ENCODE results near the gene ADAMTS4. TPM values are rescaled to one million over a fixed set of nuclear protein-coding genes. Genes with fewer than 3 reads are reported as not detected.

ADAMTS4 gene
- total and polyA plus RNA-seq, 2 donors (not counting 3 experiments of a cell fraction or from before 2014, with no cell fraction given) = 2.5 to 13.6 TPM

GRCh38 chr1:161164901-161165610, 33.8 kb downstream of the ADAMTS4 start:
- BruUV-seq (replicated peaks) = no TSS peak
- Histone ChIP-seq H3K4me1 (ENCODE audit: control insufficient read depth, extremely low read depth, insufficient read depth, low read length) (peaks cover 21% of the 10 kb centered on the region), H2AFZ (ENCODE audit: low read depth, low read length) (no peak overlapping the region), H3K4me2 (ENCODE audit: insufficient read depth, low read length) (peak overlapping the region; percentile 75), H3K9me1 (replicated peaks; ENCODE audit: control insufficient read depth, extremely low read depth, insufficient read depth, low read length) (no peaks in the 10 kb centered on the region), H3K27me3 (ENCODE audit: control insufficient read depth in 2 of 2, insufficient read depth in 2 of 2, low read length in 2 of 2) (no peaks in the 10 kb centered on the region), H3K4me3 (replicated peaks in 1 of 3; ENCODE audit: insufficient read depth in 1 of 3, low read depth in 1 of 3, low read length in 3 of 3) (no peak overlapping the region), H3K9ac (replicated peaks; ENCODE audit: extremely low read depth, insufficient read depth, low read length) (peak overlapping the region; percentile 82), H3K9me3 (replicated peaks; ENCODE audit: control insufficient read depth, insufficient read depth, low read length) (no peaks in the 10 kb centered on the region), H3K27ac (ENCODE audit: insufficient read depth, low read depth, low read length) (peak overlapping the region; percentile 74), H3K79me2 (ENCODE audit: control insufficient read depth, insufficient read depth, low read length) (peaks cover 5% of the 10 kb centered on the region), H4K20me1 (replicated peaks; ENCODE audit: control insufficient read depth, extremely low read depth, insufficient read depth, low read length) (no peaks in the 10 kb centered on the region), H3K36me3 (ENCODE audit: control insufficient read depth in 2 of 2, extremely low read depth in 1 of 2, insufficient read depth in 2 of 2, low read length in 2 of 2) (peaks cover 0 to 12% of the 10 kb centered on the region in 2 experiments)
- no peak for DNase-seq (ENCODE audit: low read depth, low spot score)
- intact Hi-C loops (cut with micrococcal nuclease) = no loop called here
- no peak for TF ChIP-seq CTCF (IDR thresholded peaks at IDR 0.05; ENCODE audit: extremely low read depth in 1 of 2, insufficient read depth in 1 of 2, low read depth in 1 of 2, low read length in 2 of 2)
- dilution Hi-C loops (cut with MboI; ENCODE audit: extremely low pct_ligation_motif_present, low sequenced_read_pairs) = no loop called here
- no peak for FAIRE-seq
- POLR2A ChIA-PET = interaction anchor here (0.8 to 2.2 kb wide), 5 partner anchors 11 to 217 kb away, joined by 3 to 8 read pairs (median 4); partner anchors contain the start of genes NDUFS2 and TOMM40L
- CTCF ChIA-PET = interaction anchor here (0.7 to 3.1 kb wide), 15 partner anchors 9 to 217 kb away, joined by 3 to 35 read pairs (median 9); partner anchors contain the start of genes ADAMTS4, B4GALT3 and TOMM40L

GRCh38 chr1:161163793-161164192, 35.1 kb downstream of the ADAMTS4 start:
- Histone ChIP-seq H3K9ac (replicated peaks; ENCODE audit: extremely low read depth, insufficient read depth, low read length) (no peak overlapping the region), H3K4me1 (ENCODE audit: control insufficient read depth, extremely low read depth, insufficient read depth, low read length) (peaks cover 23% of the 10 kb centered on the region), H2AFZ (ENCODE audit: low read depth, low read length) (no peak overlapping the region), H4K20me1 (replicated peaks; ENCODE audit: control insufficient read depth, extremely low read depth, insufficient read depth, low read length) (no peaks in the 10 kb centered on the region), H3K4me2 (ENCODE audit: insufficient read depth, low read length) (no peak overlapping the region), H3K9me3 (replicated peaks; ENCODE audit: control insufficient read depth, insufficient read depth, low read length) (no peaks in the 10 kb centered on the region), H3K9me1 (replicated peaks; ENCODE audit: control insufficient read depth, extremely low read depth, insufficient read depth, low read length) (no peaks in the 10 kb centered on the region), H3K79me2 (ENCODE audit: control insufficient read depth, insufficient read depth, low read length) (peaks cover 7% of the 10 kb centered on the region), H3K27ac (ENCODE audit: insufficient read depth, low read depth, low read length) (no peak overlapping the region), H3K27me3 (ENCODE audit: control insufficient read depth in 2 of 2, insufficient read depth in 2 of 2, low read length in 2 of 2) (no peaks in the 10 kb centered on the region), H3K4me3 (replicated peaks in 1 of 3; ENCODE audit: insufficient read depth in 1 of 3, low read depth in 1 of 3, low read length in 3 of 3) (no peak overlapping the region), H3K36me3 (ENCODE audit: control insufficient read depth in 2 of 2, extremely low read depth in 1 of 2, insufficient read depth in 2 of 2, low read length in 2 of 2) (peaks cover 0 to 9% of the 10 kb centered on the region in 2 experiments)
- intact Hi-C loops (cut with micrococcal nuclease) = no loop called here
- no peak for FAIRE-seq
- dilution Hi-C loops (cut with MboI; ENCODE audit: extremely low pct_ligation_motif_present, low sequenced_read_pairs) = no loop called here
- POLR2A ChIA-PET = no interaction called here
- no peak for TF ChIP-seq MAX (IDR thresholded peaks at IDR 0.05; ENCODE audit: insufficient read depth, insufficient read length)
- CTCF ChIA-PET = no interaction called here
- BruUV-seq (replicated peaks) = no TSS peak
- no peak for DNase-seq (ENCODE audit: low read depth, low spot score)

All from endothelial cell of umbilical vein (primary cell).